ENCODE data around the gene CPA3. TPM values are rescaled to one million over a fixed set of nuclear protein-coding genes. Genes with fewer than 3 reads are reported as not detected.

The CPA3 gene
- total and polyA plus RNA-seq, 5 donors, result 0.11 to 2.3 (median 2.0) TPM

DNA sequence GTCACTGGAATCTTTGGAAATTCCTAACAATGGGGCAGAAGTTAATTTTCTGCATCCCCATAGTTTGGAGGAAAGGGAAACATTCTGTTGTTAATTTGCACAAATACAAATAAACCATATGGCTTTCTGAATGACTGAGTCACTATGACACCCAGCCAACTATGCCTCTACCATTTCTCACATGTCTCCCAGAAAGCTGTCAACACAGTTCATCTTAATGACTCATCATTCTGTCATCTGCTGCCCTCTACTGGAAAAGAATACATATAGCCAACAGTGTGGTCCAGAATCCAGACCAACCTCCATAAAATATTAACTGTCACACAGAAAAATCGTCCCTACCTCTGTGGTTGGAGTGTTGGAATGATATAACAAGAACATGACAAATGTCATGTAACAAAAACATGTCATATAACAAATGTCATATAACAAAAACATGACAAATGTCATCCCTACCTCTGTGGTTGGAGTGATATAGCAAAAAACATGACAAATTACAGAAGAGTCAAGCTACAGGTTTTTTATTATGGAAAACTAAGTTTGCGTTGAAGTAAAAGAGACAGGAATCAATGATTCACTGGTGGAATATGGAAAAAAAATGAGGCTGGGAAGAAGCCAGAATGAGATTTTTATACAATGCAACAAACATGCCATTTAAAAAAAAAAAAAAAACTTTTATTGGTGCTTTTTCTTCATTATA is 78.6 kb downstream of the CPA3 start:
- Histone ChIP-seq H3K4me3 (ENCODE audit: low read length) (no peak overlapping the region), H3K27me3 (ENCODE audit: control insufficient read depth, insufficient read depth) (no peaks in the 10 kb centered on the region), H3K27ac (ENCODE audit: low read length) (no peak overlapping the region), H3K9me3 (ENCODE audit: control insufficient read depth, low read length) (no peaks in the 10 kb centered on the region), H3K4me1 (ENCODE audit: control insufficient read depth, insufficient read depth, low read length) (no peaks in the 10 kb centered on the region)
- 37% methylated on average over 2 of the region's 2 CpGs for WGBS
- ATAC-seq (peak; percentile 83 to 91), DNase-seq (no peak)
- intact Hi-C loops (cut with DNase I), result loop anchor here in 3 of 4 donors (5.0 to 10.0 kb wide), 3 partner anchors 81 to 569 kb away; no protein-coding TSS in a partner anchor

DNA sequence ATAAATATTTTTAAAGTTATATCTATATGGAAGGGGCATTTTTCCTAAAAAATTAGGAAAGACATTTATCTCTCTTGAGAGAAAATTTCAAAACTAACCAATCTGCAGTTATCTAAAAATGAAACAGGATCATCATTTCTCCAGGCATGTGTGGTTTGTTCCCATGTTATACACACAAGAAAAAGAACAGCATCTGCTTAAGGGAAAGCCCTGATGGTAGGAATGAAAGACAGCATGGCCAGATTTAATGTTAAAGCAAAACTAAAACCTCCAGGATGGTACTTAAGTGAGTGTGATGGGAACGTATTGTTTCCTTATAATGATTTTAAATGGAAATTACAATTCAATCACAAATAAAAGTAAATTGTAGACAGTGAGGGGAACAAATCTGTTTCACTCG is 80.0 kb downstream of the CPA3 start:
- 86% methylated on average over 2 of the region's 2 CpGs for WGBS
- intact Hi-C loops (cut with DNase I), result loop anchor here (5.0 to 10.0 kb wide), 3 partner anchors 83 to 570 kb away; no protein-coding TSS in a partner anchor

More for the DNA sequence above, 80.0 kb downstream of the CPA3 start:
- Histone ChIP-seq H3K9me3 (ENCODE audit: control insufficient read depth, low read length) (no peaks in the 10 kb centered on the region), H3K27ac (ENCODE audit: low read length) (no peak overlapping the region), H3K4me1 (ENCODE audit: control insufficient read depth, insufficient read depth, low read length) (no peaks in the 10 kb centered on the region), H3K4me3 (ENCODE audit: low read length) (no peak overlapping the region), H3K27me3 (ENCODE audit: control insufficient read depth, insufficient read depth) (no peaks in the 10 kb centered on the region)
- ATAC-seq, result no peak
- no peak for DNase-seq

Other genes with a start within 250 kb of the CPA3 start
- 10 to 100 TPM; 10.7 to 21.5 (median 13.8) TPM for gene AGTR1, start 167.4 kb upstream of the CPA3 start, total RNA-seq
- 23.7 TPM for gene AGTR1, start 167.4 kb upstream of the CPA3 start, polyA plus RNA-seq
- 1 to 10 TPM in 1 of 4 donors, under 1 TPM in 1, not detected in 2; 0.62 to 2.4 TPM for gene CPB1, start 37.5 kb upstream of the CPA3 start, total RNA-seq
- gene CPB1, start 37.5 kb upstream of the CPA3 start, polyA plus RNA-seq, result 0.27 TPM
- gene GYG1, start 126.2 kb downstream of the CPA3 start, total RNA-seq, result 100 to 1,000 TPM in 3 of 4 donors, 10 to 100 TPM in 1; 98.4 to 144 (median 117) TPM
- gene GYG1, start 126.2 kb downstream of the CPA3 start, polyA plus RNA-seq, result 123 TPM
- gene HLTF, start 221.2 kb downstream of the CPA3 start, total RNA-seq, result 10 to 100 TPM; 23.4 to 33.1 (median 28.2) TPM
- 9.8 TPM for gene HLTF, start 221.2 kb downstream of the CPA3 start, polyA plus RNA-seq